ENCODE data around the gene ZNF397.
"Not testable (repeated sequence)": the region's sequence is repeated elsewhere in the genome, so short reads cannot be mapped to it uniquely, and the experiment has no call there.

The ZNF397 gene

DNA sequence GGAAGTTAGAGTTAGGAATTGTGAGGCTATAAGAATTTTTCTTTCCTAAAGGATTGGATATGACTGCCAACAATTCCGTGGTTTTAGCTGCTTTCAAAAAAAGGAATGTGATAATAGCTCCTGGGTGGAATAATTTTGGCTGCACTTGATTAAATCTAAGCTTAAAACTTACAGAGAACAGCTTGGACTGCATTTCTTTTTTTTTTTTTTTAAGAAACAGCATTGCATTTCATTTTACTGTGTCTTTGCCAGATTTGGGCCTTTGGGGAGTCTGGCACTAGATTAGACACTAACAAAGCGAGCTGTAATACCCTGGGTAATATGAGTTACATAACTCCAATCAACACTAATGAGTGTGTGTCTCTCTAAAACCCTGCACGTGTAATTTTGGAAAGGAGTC is 37.8 kb upstream of the ZNF397 start:
- no peaks in the 10 kb centered on the region for H3K4me1 ChIP-seq (ENCODE audit: insufficient read depth, low read length, severe bottlenecking)
- no peaks in the 10 kb centered on the region for H4K20me1 ChIP-seq (ENCODE audit: insufficient read depth, low read length)
- no peaks in the 10 kb centered on the region for H3K36me3 ChIP-seq (ENCODE audit: insufficient read depth, low read length)
- H3K9me2 ChIP-seq (ENCODE audit: low read depth, low read length), result no peaks in the 10 kb centered on the region
- H3K9ac ChIP-seq (ENCODE audit: low read length), result no peak overlapping the region
- H2AFZ ChIP-seq (ENCODE audit: low read length), result no peak overlapping the region
- H3K4me2 ChIP-seq (ENCODE audit: low read length), result no peak overlapping the region
- H3K27me3 ChIP-seq (ENCODE audit: insufficient read depth, low read length), result no peaks in the 10 kb centered on the region
- no peaks in the 10 kb centered on the region for H3K79me2 ChIP-seq (ENCODE audit: insufficient read depth, low read length)
- no peaks in the 10 kb centered on the region for H3F3A ChIP-seq (ENCODE audit: insufficient read depth, low read length)
- no peak overlapping the region for H3K4me3 ChIP-seq (ENCODE audit: low read depth, low read length, poor library complexity, severe bottlenecking)
- no peaks in the 10 kb centered on the region for H3K9me3 ChIP-seq (ENCODE audit: low read length)
- TF ChIP-seq EZH2 (IDR thresholded peaks at IDR 0.05; ENCODE audit: borderline replicate concordance, low read length), result no peak
- TF ChIP-seq, protein P1, sequence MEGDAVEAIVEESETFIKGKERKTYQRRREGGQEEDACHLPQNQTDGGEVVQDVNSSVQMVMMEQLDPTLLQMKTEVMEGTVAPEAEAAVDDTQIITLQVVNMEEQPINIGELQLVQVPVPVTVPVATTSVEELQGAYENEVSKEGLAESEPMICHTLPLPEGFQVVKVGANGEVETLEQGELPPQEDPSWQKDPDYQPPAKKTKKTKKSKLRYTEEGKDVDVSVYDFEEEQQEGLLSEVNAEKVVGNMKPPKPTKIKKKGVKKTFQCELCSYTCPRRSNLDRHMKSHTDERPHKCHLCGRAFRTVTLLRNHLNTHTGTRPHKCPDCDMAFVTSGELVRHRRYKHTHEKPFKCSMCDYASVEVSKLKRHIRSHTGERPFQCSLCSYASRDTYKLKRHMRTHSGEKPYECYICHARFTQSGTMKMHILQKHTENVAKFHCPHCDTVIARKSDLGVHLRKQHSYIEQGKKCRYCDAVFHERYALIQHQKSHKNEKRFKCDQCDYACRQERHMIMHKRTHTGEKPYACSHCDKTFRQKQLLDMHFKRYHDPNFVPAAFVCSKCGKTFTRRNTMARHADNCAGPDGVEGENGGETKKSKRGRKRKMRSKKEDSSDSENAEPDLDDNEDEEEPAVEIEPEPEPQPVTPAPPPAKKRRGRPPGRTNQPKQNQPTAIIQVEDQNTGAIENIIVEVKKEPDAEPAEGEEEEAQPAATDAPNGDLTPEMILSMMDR (IDR thresholded peaks at IDR 0.05; ENCODE audit: low read length), result no peak
- no peak overlapping the region for H3K27ac ChIP-seq (ENCODE audit: low read depth, low read length, poor library complexity, severe bottlenecking)

DNA sequence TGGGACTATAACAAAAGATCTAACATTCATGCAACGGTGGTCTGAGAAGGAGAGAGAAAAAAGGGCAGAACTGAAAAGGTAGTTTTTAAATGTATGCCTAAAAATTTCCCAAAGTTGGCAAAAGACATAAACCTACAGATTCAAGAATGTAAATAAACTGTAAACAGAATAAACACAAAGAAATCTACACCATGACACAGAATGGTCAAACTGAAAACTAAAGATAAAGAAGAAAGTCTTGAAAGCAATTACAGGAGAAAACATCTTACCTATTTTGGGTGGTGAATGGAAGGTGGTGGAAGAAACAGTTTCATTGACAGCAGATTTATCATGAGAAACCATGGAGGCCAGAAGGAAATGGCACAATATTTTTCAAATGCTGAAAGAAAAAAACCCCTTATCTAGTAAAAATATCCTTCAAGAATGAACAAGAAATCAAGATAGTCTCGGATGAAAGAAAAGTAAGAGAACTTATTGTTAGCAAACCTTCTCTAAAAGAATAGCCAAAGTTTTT is 35.6 kb upstream of the ZNF397 start:
- H3K27ac ChIP-seq (ENCODE audit: low read depth, low read length, poor library complexity, severe bottlenecking), result no peak overlapping the region
- no peak overlapping the region for H2AFZ ChIP-seq (ENCODE audit: low read length)
- no peaks in the 10 kb centered on the region for H3K9me3 ChIP-seq (ENCODE audit: low read length)
- H3K79me2 ChIP-seq (ENCODE audit: insufficient read depth, low read length), result no peaks in the 10 kb centered on the region
- H3K36me3 ChIP-seq (ENCODE audit: insufficient read depth, low read length), result no peaks in the 10 kb centered on the region
- no peak overlapping the region for H3K4me3 ChIP-seq (ENCODE audit: low read depth, low read length, poor library complexity, severe bottlenecking)
- H3K9ac ChIP-seq (ENCODE audit: low read length), result no peak overlapping the region
- H3K27me3 ChIP-seq (ENCODE audit: insufficient read depth, low read length), result no peaks in the 10 kb centered on the region
- no peaks in the 10 kb centered on the region for H3F3A ChIP-seq (ENCODE audit: insufficient read depth, low read length)
- no peaks in the 10 kb centered on the region for H4K20me1 ChIP-seq (ENCODE audit: insufficient read depth, low read length)
- H3K4me1 ChIP-seq (ENCODE audit: insufficient read depth, low read length, severe bottlenecking), result no peaks in the 10 kb centered on the region
- no peak overlapping the region for H3K4me2 ChIP-seq (ENCODE audit: low read length)
- H3K9me2 ChIP-seq (ENCODE audit: low read depth, low read length), result no peaks in the 10 kb centered on the region
- TF ChIP-seq, protein P1 (IDR thresholded peaks at IDR 0.05; ENCODE audit: low read length), result no peak
- TF ChIP-seq EZH2 (IDR thresholded peaks at IDR 0.05; ENCODE audit: borderline replicate concordance, low read length), result no peak

DNA sequence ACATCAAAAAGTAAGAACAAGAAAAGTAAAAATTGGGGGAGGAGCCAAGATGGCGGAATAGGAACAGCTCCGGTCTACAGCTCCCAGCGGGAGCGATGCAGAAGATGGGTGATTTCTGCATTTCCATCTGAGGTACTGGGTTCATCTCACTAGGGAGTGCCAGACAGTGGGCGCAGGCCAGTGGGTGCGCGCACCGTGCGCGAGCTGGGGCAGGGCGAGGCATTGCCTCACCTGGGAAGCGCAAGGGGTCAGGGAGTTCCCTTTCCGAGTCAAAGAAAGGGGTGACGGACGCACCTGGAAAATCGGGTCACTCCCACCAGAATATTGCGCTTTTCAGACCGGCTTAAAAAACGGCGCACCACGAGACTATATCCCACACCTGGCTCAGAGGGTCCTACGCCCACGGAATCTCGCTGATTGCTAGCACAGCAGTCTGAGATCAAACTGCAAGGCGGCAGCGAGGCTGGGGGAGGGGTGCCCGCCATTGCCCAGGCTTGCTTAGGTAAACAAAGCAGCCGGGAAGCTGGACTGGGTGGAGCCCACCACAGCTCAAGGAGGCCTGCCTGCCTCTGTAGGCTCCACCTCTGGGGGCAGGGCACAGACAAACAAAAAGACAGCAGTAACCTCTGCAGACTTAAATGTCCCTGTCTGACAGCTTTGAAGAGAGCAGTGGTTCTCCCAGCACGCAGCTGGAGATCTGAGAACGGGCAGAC is 34.9 kb upstream of the ZNF397 start:
- not testable (repeated sequence) for H3K4me1 ChIP-seq (ENCODE audit: insufficient read depth, low read length, severe bottlenecking); H3K9ac ChIP-seq (ENCODE audit: low read length); H4K20me1 ChIP-seq (ENCODE audit: insufficient read depth, low read length); H2AFZ ChIP-seq (ENCODE audit: low read length); H3K79me2 ChIP-seq (ENCODE audit: insufficient read depth, low read length); H3K4me3 ChIP-seq (ENCODE audit: low read depth, low read length, poor library complexity, severe bottlenecking); H3K27me3 ChIP-seq (ENCODE audit: insufficient read depth, low read length); H3K36me3 ChIP-seq (ENCODE audit: insufficient read depth, low read length); H3K9me2 ChIP-seq (ENCODE audit: low read depth, low read length); H3K4me2 ChIP-seq (ENCODE audit: low read length); H3F3A ChIP-seq (ENCODE audit: insufficient read depth, low read length); H3K9me3 ChIP-seq (ENCODE audit: low read length); H3K27ac ChIP-seq (ENCODE audit: low read depth, low read length, poor library complexity, severe bottlenecking)

DNA sequence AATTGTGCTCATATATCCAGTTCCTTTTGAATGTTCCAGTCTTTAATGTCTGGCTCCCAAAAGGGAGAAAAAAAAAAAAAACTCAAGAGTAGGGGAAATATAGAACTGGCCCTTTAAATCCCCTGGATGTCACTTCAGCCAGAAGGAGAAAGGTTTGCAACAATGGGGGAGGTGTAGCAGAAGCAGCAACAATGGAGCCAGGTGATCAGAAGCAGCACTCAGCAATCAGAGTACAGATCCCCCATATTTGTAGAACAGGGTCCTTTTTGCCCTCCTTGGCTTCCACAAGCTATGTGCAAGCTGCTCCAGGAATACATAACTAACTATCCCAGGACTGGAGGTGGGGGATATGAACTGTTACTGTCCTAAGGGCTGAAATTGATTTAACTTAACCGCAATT is 25.8 kb upstream of the ZNF397 start:
- H3K4me1 ChIP-seq (ENCODE audit: insufficient read depth, low read length, severe bottlenecking), result no peaks in the 10 kb centered on the region
- no peak overlapping the region for H2AFZ ChIP-seq (ENCODE audit: low read length)
- no peaks in the 10 kb centered on the region for H3K27me3 ChIP-seq (ENCODE audit: insufficient read depth, low read length)
- no peak overlapping the region for H3K4me3 ChIP-seq (ENCODE audit: low read depth, low read length, poor library complexity, severe bottlenecking)
- no peak overlapping the region for H3K27ac ChIP-seq (ENCODE audit: low read depth, low read length, poor library complexity, severe bottlenecking)
- H3K4me2 ChIP-seq (ENCODE audit: low read length), result no peak overlapping the region
- no peaks in the 10 kb centered on the region for H3K9me2 ChIP-seq (ENCODE audit: low read depth, low read length)
- H3K36me3 ChIP-seq (ENCODE audit: insufficient read depth, low read length), result no peaks in the 10 kb centered on the region
- no peaks in the 10 kb centered on the region for H3K9me3 ChIP-seq (ENCODE audit: low read length)
- no peaks in the 10 kb centered on the region for H3K79me2 ChIP-seq (ENCODE audit: insufficient read depth, low read length)
- H3K9ac ChIP-seq (ENCODE audit: low read length), result no peak overlapping the region
- H3F3A ChIP-seq (ENCODE audit: insufficient read depth, low read length), result no peaks in the 10 kb centered on the region
- TF ChIP-seq EZH2 (IDR thresholded peaks at IDR 0.05; ENCODE audit: borderline replicate concordance, low read length), result no peak
- TF ChIP-seq, protein P1 (IDR thresholded peaks at IDR 0.05; ENCODE audit: low read length), result no peak
- H4K20me1 ChIP-seq (ENCODE audit: insufficient read depth, low read length), result no peaks in the 10 kb centered on the region

DNA sequence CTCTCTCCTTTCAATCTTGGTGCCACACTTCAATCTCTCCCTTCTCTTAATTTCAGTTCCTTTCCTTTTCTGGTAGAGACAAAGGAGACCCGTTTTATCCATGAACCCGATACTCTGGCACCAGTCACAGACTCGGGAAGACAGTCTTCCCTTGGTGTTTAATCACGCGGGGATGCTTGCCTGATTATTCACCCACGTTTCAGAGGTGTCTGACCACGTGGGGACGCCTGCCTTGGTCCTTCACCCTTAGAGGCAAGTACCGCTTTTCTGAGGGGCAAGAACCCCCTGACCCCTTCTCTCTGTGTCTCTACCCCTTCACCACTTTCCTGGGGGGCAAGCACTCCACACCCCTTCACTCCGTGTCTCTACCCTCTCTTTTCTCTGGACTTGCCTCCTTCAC is 24.2 kb upstream of the ZNF397 start:
- H3K9ac ChIP-seq (ENCODE audit: low read length); H3K27ac ChIP-seq (ENCODE audit: low read depth, low read length, poor library complexity, severe bottlenecking); H3K4me2 ChIP-seq (ENCODE audit: low read length); H3F3A ChIP-seq (ENCODE audit: insufficient read depth, low read length); H3K27me3 ChIP-seq (ENCODE audit: insufficient read depth, low read length); H3K4me3 ChIP-seq (ENCODE audit: low read depth, low read length, poor library complexity, severe bottlenecking); H3K4me1 ChIP-seq (ENCODE audit: insufficient read depth, low read length, severe bottlenecking); H4K20me1 ChIP-seq (ENCODE audit: insufficient read depth, low read length); H3K36me3 ChIP-seq (ENCODE audit: insufficient read depth, low read length); H3K79me2 ChIP-seq (ENCODE audit: insufficient read depth, low read length); H3K9me2 ChIP-seq (ENCODE audit: low read depth, low read length); H3K9me3 ChIP-seq (ENCODE audit: low read length); H2AFZ ChIP-seq (ENCODE audit: low read length): not testable (repeated sequence)
